PFSK-1 (cell line): ENCODE results near the gene SNAPC3. TPM values are rescaled to one million over a fixed set of nuclear protein-coding genes. Genes with fewer than 3 reads are reported as not detected.

Experiments
- FOXP2 ChIP-seq: optimal IDR thresholded peaks from 2 replicates; pipeline ENCODE3; 2011; ENCODE audit warnings: borderline replicate concordance, control low read depth, inconsistent platforms; ENCODE audit not compliant: insufficient read depth; ENCODE audit errors: extremely low read length, extremely low read depth
- POLR2AphosphoS5 ChIP-seq: IDR thresholded peaks from 2 replicates; pipeline ENCODE4 v1.6.1; 2012; ENCODE audit warnings: low read depth, mild to moderate bottlenecking, control low read depth, low read length, moderate library complexity
- REST ChIP-seq, 2 experiments: IDR thresholded peaks; 2 replicates each; pipeline versions ENCODE4 v1.6.1 to v1.8.0; 2011 to 2012; ENCODE audit warnings: low read depth in 2 of 2, low read length in 2 of 2, control low read depth in 1 of 2, inconsistent platforms in 1 of 2, mild to moderate bottlenecking in 1 of 2, moderate library complexity in 1 of 2; ENCODE audit not compliant: insufficient read depth in 1 of 2
- SIN3A ChIP-seq: IDR thresholded peaks from 2 replicates; pipeline ENCODE4 v1.6.1; 2012; ENCODE audit warnings: mild to moderate bottlenecking, low read length, moderate library complexity, borderline replicate concordance; ENCODE audit not compliant: insufficient read depth
- TAF1 ChIP-seq: IDR thresholded peaks from 2 replicates; pipeline ENCODE4 v1.6.1; 2012; ENCODE audit warnings: low read length, control low read depth, borderline replicate concordance; ENCODE audit not compliant: insufficient read depth
- polyA plus RNA-seq: library from polyadenylated mRNA; unstranded; fragments of >200 nt; gene quantifications from one replicate; pipeline ENCODE4 v1.2.1, GENCODE V29; 2012; ENCODE audit warnings: low read depth, missing spikeins; ENCODE audit not compliant: insufficient read length

The SNAPC3 gene
- polyA plus RNA-seq, result 25.2 TPM

GRCh38 chr9:15422372-15423230 is at the start of gene SNAPC3:
SNAPC3 (plus strand) TSS chr9:15422876; CDS start chr9:15422880, 4 bp downstream.
- TF ChIP-seq TAF1 (peak; percentile 88), REST (IDR thresholded peaks at IDR 0.05; ENCODE audit: insufficient read depth in 1 of 2, low read depth in 2 of 2, low read length in 2 of 2) (0 out of 4 replicates have a peak, but pooled peaks of 1 of the 2 experiments have one; percentile 36), SIN3A (no peak), POLR2AphosphoS5 (peak; percentile 80), FOXP2 (peak; percentile 57)

GRCh38 chr9:15373881-15374280 is 48.8 kb upstream of the SNAPC3 start:
- TF ChIP-seq REST (IDR thresholded peaks at IDR 0.05; ENCODE audit: insufficient read depth in 1 of 2, low read depth in 2 of 2, low read length in 2 of 2) (no peak), POLR2AphosphoS5 (no peak), SIN3A (no peak), FOXP2 (no peak), TAF1 (no peak)

GRCh38 chr9:15374310-15374709 is 48.4 kb upstream of the SNAPC3 start:
- TF ChIP-seq FOXP2 (no peak), SIN3A (no peak), POLR2AphosphoS5 (no peak), REST (IDR thresholded peaks at IDR 0.05; ENCODE audit: insufficient read depth in 1 of 2, low read depth in 2 of 2, low read length in 2 of 2) (no peak), TAF1 (no peak)

- no peak for TF ChIP-seq SIN3A
- no peak for TF ChIP-seq TAF1
- no peak for TF ChIP-seq FOXP2
- no peak for TF ChIP-seq REST (IDR thresholded peaks at IDR 0.05; ENCODE audit: insufficient read depth in 1 of 2, low read depth in 2 of 2, low read length in 2 of 2)
- no peak for TF ChIP-seq POLR2AphosphoS5
Observed at GRCh38 chr9:15374825-15375224, 47.9 kb upstream of the SNAPC3 start.
